GM12892 (cell line): ENCODE measurements around the gene PCDH17.

Experiments used
- POLR2A ChIP-seq: IDR thresholded peaks from 2 replicates; pipeline ENCODE4 v1.6.1; 2011; ENCODE audit warnings: low read depth, low read length, control low read depth
- POLR2AphosphoS5 ChIP-seq: IDR thresholded peaks from 2 replicates; pipeline ENCODE4 v1.6.1; 2011; ENCODE audit warnings: low read depth, low read length, control low read depth

GRCh38 chr13:57698851-57699250 is 67.3 kb downstream of the PCDH17 start:
- TF ChIP-seq POLR2A, result no peak
- no peak for TF ChIP-seq POLR2AphosphoS5
